HUES6 (cell line): ENCODE results near the gene TNFRSF8.

Experiments used
- H3K27ac ChIP-seq: 2 replicates; pipeline ENCODE4 v1.7.0; 2013; ENCODE audit warnings: low read depth, mild to moderate bottlenecking, low read length, inconsistent platforms
- H3K27me3 ChIP-seq: 2 replicates; pipeline ENCODE4 v1.6.1; 2013; ENCODE audit warnings: low read length; ENCODE audit not compliant: control insufficient read depth, insufficient read depth
- H3K36me3 ChIP-seq: 2 replicates; pipeline ENCODE4 v1.6.1; 2013; ENCODE audit warnings: low read length; ENCODE audit not compliant: control insufficient read depth, insufficient read depth
- H3K4me1 ChIP-seq: 2 replicates; pipeline ENCODE4 v1.6.1; 2013; ENCODE audit warnings: low read length; ENCODE audit not compliant: control insufficient read depth, insufficient read depth
- H3K4me3 ChIP-seq: 2 replicates; pipeline ENCODE4 v1.5.1; 2013; ENCODE audit warnings: low read depth, low read length
- H3K9ac ChIP-seq: one replicate; pipeline ENCODE4 v1.6.1; 2013; ENCODE audit warnings: mild to moderate bottlenecking, low read length
- H3K9me3 ChIP-seq: 2 replicates; pipeline ENCODE4 v1.6.1; 2013; ENCODE audit warnings: low read depth, low read length; ENCODE audit not compliant: control insufficient read depth, insufficient read depth

The TNFRSF8 gene

GRCh38 chr1:12172042-12172851, 109.1 kb downstream of the TNFRSF8 start:
- H3K4me3 ChIP-seq = no peak overlapping the region
- no peaks in the 10 kb centered on the region for H3K9me3 ChIP-seq
- no peak overlapping the region for H3K27ac ChIP-seq
- H3K27me3 ChIP-seq = peaks cover 17% of the 10 kb centered on the region
- no peak overlapping the region for H3K9ac ChIP-seq
- H3K36me3 ChIP-seq = no peaks in the 10 kb centered on the region
- peaks cover 33% of the 10 kb centered on the region; the same call in 1 of the 2 replicates for H3K4me1 ChIP-seq

- no peak overlapping the region for H3K4me3 ChIP-seq
- H3K27ac ChIP-seq = no peak overlapping the region
- no peaks in the 10 kb centered on the region for H3K9me3 ChIP-seq
- peaks cover 33% of the 10 kb centered on the region for H3K4me1 ChIP-seq
- peaks cover 9% of the 10 kb centered on the region for H3K27me3 ChIP-seq
- H3K9ac ChIP-seq = no peak overlapping the region
- H3K36me3 ChIP-seq = no peaks in the 10 kb centered on the region
These were observed 110.0 kb downstream of the TNFRSF8 start for GRCh38 chr1:12173041-12173509.

DNA sequence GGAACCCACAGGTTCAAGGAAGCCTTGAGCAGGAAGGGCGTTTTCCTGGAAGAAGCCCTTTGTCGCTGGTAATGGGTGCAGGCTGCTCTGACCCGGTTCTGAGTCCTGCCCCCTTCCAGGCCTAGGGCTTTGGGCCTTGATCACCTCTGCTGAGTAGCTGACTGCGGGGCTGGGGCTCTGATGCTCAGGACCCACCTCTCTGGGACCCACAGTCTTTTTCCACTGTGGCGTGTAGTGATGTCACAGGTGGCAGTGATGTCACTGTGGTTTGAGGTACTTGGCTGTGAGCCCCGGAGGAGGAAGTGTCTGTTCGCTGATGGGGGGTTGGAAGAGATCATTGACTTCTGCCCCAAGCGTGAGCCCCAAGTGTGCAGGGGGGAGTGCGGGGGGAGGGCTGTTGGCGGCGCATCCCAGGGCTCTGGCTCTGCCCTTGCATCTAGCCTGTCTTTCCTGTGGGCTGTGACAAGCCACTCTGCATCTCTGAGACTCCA, 110.6 kb downstream of the TNFRSF8 start:
- no peak overlapping the region for H3K27ac ChIP-seq
- peaks cover 3% of the 10 kb centered on the region for H3K27me3 ChIP-seq
- no peaks in the 10 kb centered on the region for H3K36me3 ChIP-seq
- no peak overlapping the region for H3K9ac ChIP-seq
- H3K9me3 ChIP-seq = no peaks in the 10 kb centered on the region
- peaks cover 31% of the 10 kb centered on the region for H3K4me1 ChIP-seq
- no peak overlapping the region for H3K4me3 ChIP-seq

- Histone ChIP-seq H3K36me3 (no peaks in the 10 kb centered on the region), H3K27me3 (no peaks in the 10 kb centered on the region), H3K27ac (no peak overlapping the region), H3K4me1 (peaks cover 26% of the 10 kb centered on the region), H3K9ac (no peak overlapping the region), H3K9me3 (no peaks in the 10 kb centered on the region), H3K4me3 (no peak overlapping the region)
These were observed 112.1 kb downstream of the TNFRSF8 start for GRCh38 chr1:12174924-12175810.

- Histone ChIP-seq H3K36me3 (no peaks in the 10 kb centered on the region), H3K4me3 (no peak overlapping the region), H3K4me1 (peaks cover 26% of the 10 kb centered on the region), H3K9ac (no peak overlapping the region), H3K27ac (no peak overlapping the region), H3K9me3 (no peaks in the 10 kb centered on the region), H3K27me3 (no peaks in the 10 kb centered on the region)
These were observed 113.4 kb downstream of the TNFRSF8 start for GRCh38 chr1:12176298-12177118.

DNA sequence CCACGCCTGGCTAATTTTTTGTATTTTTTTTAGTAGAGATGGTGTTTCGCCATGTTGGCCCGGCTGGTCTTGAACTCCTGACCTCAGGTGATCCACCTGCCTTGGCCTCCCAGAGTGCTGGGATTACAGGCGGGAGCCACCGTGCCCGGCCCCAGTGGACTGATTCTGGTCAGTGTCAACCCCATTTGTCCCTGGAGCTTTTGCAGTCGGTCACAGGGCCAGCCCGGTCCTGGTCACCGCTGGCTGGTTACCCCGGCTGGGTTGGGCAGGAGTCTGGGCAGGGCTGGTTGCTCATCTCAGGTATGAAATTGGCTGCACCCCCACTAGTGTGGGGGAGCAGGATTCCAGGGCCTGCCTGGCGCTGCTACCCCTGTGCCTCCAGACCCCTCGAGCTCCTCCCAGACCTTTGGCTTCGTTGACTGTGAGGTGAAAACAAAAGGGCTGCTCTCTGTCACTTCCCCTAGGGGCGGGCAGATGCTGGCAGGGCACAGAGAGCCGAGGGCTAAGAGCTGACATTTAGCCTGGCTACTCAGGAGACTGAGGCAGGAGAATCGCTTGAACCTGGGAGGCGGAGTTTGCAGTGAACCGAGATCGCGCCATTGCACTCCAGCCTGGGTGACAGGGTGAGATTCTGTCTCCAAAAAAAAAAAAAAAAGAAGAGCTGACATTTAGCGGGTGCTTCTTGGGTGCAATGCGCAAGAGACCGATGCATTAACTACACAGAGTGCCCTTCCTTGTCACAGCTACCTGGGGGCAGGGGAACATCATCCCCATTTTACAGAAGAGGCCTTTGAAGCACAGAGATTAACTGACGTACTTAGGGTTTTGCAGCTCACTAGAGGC, 114.3 kb downstream of the TNFRSF8 start:
- no peak overlapping the region for H3K27ac ChIP-seq

DNA sequence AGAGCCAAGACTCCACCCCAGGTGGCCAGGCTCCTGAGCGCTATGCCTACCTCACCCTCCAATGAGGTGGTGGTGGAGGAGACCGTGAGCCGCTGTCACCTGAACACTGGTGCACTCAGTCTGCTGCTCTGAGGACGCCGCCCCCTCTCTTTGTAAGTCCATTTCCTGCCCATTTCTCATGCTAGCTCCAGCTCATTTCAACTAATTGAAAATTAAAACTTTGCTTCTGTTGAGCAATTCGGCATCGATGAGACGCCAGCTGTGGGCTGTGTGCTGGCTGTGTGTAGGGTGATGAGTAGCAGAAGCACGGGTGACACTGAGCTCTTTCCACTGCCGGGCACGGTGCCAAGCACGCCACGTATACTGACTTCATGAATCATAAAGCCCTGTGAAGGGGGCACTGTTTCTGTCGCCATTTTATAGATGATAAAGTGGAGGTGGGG, 114.9 kb downstream of the TNFRSF8 start:
- H3K36me3 ChIP-seq = no peaks in the 10 kb centered on the region
- no peak overlapping the region for H3K4me3 ChIP-seq
- H3K4me1 ChIP-seq = peaks cover 26% of the 10 kb centered on the region
- no peaks in the 10 kb centered on the region for H3K9me3 ChIP-seq
- H3K9ac ChIP-seq = no peak overlapping the region
- H3K27ac ChIP-seq = no peak overlapping the region
- no peaks in the 10 kb centered on the region for H3K27me3 ChIP-seq

More for the DNA sequence above, 114.3 kb downstream of the TNFRSF8 start:
- Histone ChIP-seq H3K4me3 (no peak overlapping the region), H3K36me3 (no peaks in the 10 kb centered on the region), H3K9me3 (no peaks in the 10 kb centered on the region), H3K4me1 (peaks cover 26% of the 10 kb centered on the region), H3K9ac (no peak overlapping the region), H3K27me3 (no peaks in the 10 kb centered on the region)

DNA sequence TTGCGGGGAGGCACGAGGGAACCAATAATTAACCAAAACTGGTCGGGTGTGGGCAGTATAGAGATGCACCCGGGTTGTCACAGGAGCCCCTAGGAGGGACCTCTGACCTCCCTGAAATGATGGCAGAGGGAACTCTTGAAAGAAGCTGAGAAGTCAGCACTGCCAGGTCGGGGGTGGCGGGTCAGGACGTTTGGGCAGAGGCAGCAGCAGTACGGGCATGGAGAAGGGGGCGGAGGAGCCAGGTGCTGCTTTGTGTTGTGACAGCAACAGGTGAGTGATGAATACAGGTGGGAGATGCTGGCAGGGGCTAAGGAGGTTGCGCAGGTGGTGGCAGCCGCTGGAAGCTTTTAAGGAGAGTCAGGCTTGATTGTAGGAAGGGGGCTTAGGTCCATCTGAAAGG, 115.4 kb downstream of the TNFRSF8 start:
- H3K4me1 ChIP-seq = peaks cover 26% of the 10 kb centered on the region
- H3K27ac ChIP-seq = no peak overlapping the region
- H3K27me3 ChIP-seq = no peaks in the 10 kb centered on the region
- no peak overlapping the region for H3K9ac ChIP-seq
- no peaks in the 10 kb centered on the region for H3K9me3 ChIP-seq
- no peak overlapping the region for H3K4me3 ChIP-seq
- H3K36me3 ChIP-seq = no peaks in the 10 kb centered on the region

- Histone ChIP-seq H3K4me1 (peaks cover 26% of the 10 kb centered on the region), H3K4me3 (no peak overlapping the region), H3K36me3 (no peaks in the 10 kb centered on the region), H3K27me3 (no peaks in the 10 kb centered on the region), H3K27ac (no peak overlapping the region), H3K9ac (no peak overlapping the region), H3K9me3 (no peaks in the 10 kb centered on the region)
These were observed 116.0 kb downstream of the TNFRSF8 start for GRCh38 chr1:12179111-12179519.

DNA sequence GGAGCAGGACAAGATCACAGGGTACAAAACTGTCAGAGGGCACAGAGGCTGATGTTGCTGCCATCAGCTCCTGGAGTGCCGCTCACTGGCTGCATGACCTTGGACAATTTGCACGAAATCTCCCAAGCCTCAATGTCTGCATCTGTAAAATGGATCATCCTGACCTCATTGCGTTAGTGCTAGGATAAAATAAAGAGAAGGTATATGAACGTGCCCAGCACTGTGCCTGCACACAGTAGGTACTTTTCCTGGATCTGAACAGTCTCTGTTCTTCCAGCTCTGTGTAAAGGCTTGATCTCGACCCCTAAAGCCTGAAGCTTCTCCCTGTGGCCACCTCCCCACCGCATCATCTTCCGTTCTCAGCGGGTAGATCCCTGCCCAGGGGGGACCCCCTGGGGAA, 116.6 kb downstream of the TNFRSF8 start:
- no peaks in the 10 kb centered on the region for H3K36me3 ChIP-seq
- H3K27me3 ChIP-seq = no peaks in the 10 kb centered on the region
- H3K9me3 ChIP-seq = peaks cover under 1% of the 10 kb centered on the region; the same call in 1 of the 2 replicates
- no peak overlapping the region for H3K9ac ChIP-seq
- H3K4me1 ChIP-seq = peaks cover 26% of the 10 kb centered on the region
- no peak overlapping the region for H3K4me3 ChIP-seq
- H3K27ac ChIP-seq = no peak overlapping the region
